ENCODE data around the gene ELP4.
A peak's percentile ranks its signal among the peaks of the same experiment; 100 is the strongest.

The ELP4 gene

GRCh38 chr11:31711137-31711536 lies 201.6 kb downstream of the ELP4 start:
- H3K4me1 ChIP-seq (ENCODE audit: insufficient read depth, low read length, poor library complexity, severe bottlenecking), result peaks cover 8% of the 10 kb centered on the region
- no peaks in the 10 kb centered on the region for H3K36me3 ChIP-seq (ENCODE audit: insufficient read depth, low read length)
- TF ChIP-seq CTCF (conservative IDR thresholded peaks at IDR 0.05; ENCODE audit: low read length), result no peak
- no peak for TF ChIP-seq EZH2phosphoT487 (IDR thresholded peaks at IDR 0.05; ENCODE audit: borderline replicate concordance)
- H3K9me2 ChIP-seq (replicated peaks; ENCODE audit: low read depth, low read length), result no peaks in the 10 kb centered on the region
- no peaks in the 10 kb centered on the region for H4K20me1 ChIP-seq (ENCODE audit: insufficient read depth, low read length, poor library complexity, severe bottlenecking)
- H3K4me3 ChIP-seq (ENCODE audit: low read length, poor library complexity, severe bottlenecking), result no peak overlapping the region
- H2AFZ ChIP-seq (ENCODE audit: low read length), result no peak overlapping the region
- no peaks in the 10 kb centered on the region for H3K27me3 ChIP-seq (ENCODE audit: insufficient read depth, low read length, poor library complexity, severe bottlenecking)
- peak overlapping the region; percentile 46 for H3K4me2 ChIP-seq (ENCODE audit: low read depth, low read length, poor library complexity, severe bottlenecking)
- no peak overlapping the region for H3K9ac ChIP-seq (ENCODE audit: low read depth, low read length, poor library complexity, severe bottlenecking)
- no peaks in the 10 kb centered on the region for H3K9me3 ChIP-seq (ENCODE audit: insufficient read depth, low read depth, low read length)
- H3F3A ChIP-seq (ENCODE audit: low read depth), result no peaks in the 10 kb centered on the region
- no peaks in the 10 kb centered on the region for H3K79me2 ChIP-seq (ENCODE audit: insufficient read depth, low read length)

GRCh38 chr11:31712851-31713250 lies 203.3 kb downstream of the ELP4 start:
- H3K4me1 ChIP-seq (ENCODE audit: insufficient read depth, low read length, poor library complexity, severe bottlenecking), result peaks cover 8% of the 10 kb centered on the region
- no peaks in the 10 kb centered on the region for H3K36me3 ChIP-seq (ENCODE audit: insufficient read depth, low read length)
- H3K79me2 ChIP-seq (ENCODE audit: insufficient read depth, low read length), result no peaks in the 10 kb centered on the region
- H3K9me2 ChIP-seq (replicated peaks; ENCODE audit: low read depth, low read length), result no peaks in the 10 kb centered on the region
- no peaks in the 10 kb centered on the region for H3K9me3 ChIP-seq (ENCODE audit: insufficient read depth, low read depth, low read length)
- no peaks in the 10 kb centered on the region for H3K27me3 ChIP-seq (ENCODE audit: insufficient read depth, low read length, poor library complexity, severe bottlenecking)
- no peak overlapping the region for H3K4me2 ChIP-seq (ENCODE audit: low read depth, low read length, poor library complexity, severe bottlenecking)
- no peak overlapping the region for H3K4me3 ChIP-seq (ENCODE audit: low read length, poor library complexity, severe bottlenecking)
- H2AFZ ChIP-seq (ENCODE audit: low read length), result no peak overlapping the region
- no peak overlapping the region for H3K9ac ChIP-seq (ENCODE audit: low read depth, low read length, poor library complexity, severe bottlenecking)
- H3F3A ChIP-seq (ENCODE audit: low read depth), result no peaks in the 10 kb centered on the region
- TF ChIP-seq EZH2phosphoT487 (IDR thresholded peaks at IDR 0.05; ENCODE audit: borderline replicate concordance) (no peak), CTCF (conservative IDR thresholded peaks at IDR 0.05; ENCODE audit: low read length) (no peak)
- H4K20me1 ChIP-seq (ENCODE audit: insufficient read depth, low read length, poor library complexity, severe bottlenecking), result no peaks in the 10 kb centered on the region

- TF ChIP-seq CTCF (conservative IDR thresholded peaks at IDR 0.05; ENCODE audit: low read length), result no peak
- no peak for TF ChIP-seq EZH2phosphoT487 (IDR thresholded peaks at IDR 0.05; ENCODE audit: borderline replicate concordance)
- Histone ChIP-seq H3K4me3 (ENCODE audit: low read length, poor library complexity, severe bottlenecking) (no peak overlapping the region), H2AFZ (ENCODE audit: low read length) (no peak overlapping the region), H4K20me1 (ENCODE audit: insufficient read depth, low read length, poor library complexity, severe bottlenecking) (no peaks in the 10 kb centered on the region), H3K4me2 (ENCODE audit: low read depth, low read length, poor library complexity, severe bottlenecking) (no peak overlapping the region), H3K9ac (ENCODE audit: low read depth, low read length, poor library complexity, severe bottlenecking) (no peak overlapping the region), H3F3A (ENCODE audit: low read depth) (no peaks in the 10 kb centered on the region), H3K79me2 (ENCODE audit: insufficient read depth, low read length) (no peaks in the 10 kb centered on the region), H3K9me2 (replicated peaks; ENCODE audit: low read depth, low read length) (no peaks in the 10 kb centered on the region), H3K27me3 (ENCODE audit: insufficient read depth, low read length, poor library complexity, severe bottlenecking) (no peaks in the 10 kb centered on the region), H3K9me3 (ENCODE audit: insufficient read depth, low read depth, low read length) (no peaks in the 10 kb centered on the region), H3K4me1 (ENCODE audit: insufficient read depth, low read length, poor library complexity, severe bottlenecking) (peaks cover 8% of the 10 kb centered on the region), H3K36me3 (ENCODE audit: insufficient read depth, low read length) (no peaks in the 10 kb centered on the region)
Observed at GRCh38 chr11:31714840-31715239, 205.3 kb downstream of the ELP4 start.
